A673 (cell line): ENCODE results near the gene NPIPA3. TPM values are rescaled to one million over a fixed set of nuclear protein-coding genes. Genes with fewer than 3 reads are reported as not detected.

Experiments used
- BruUV-seq: library from RNA; stranded (reverse); fragments of 400-500 nt; replicated peaks from 2 replicates; lab custom pipeline; 2021; lab: Mats Ljungman, UMichigan
- CTCF ChIA-PET: fragments of 300-600 bp; sonication (Branson Sonifier 250); formaldehyde crosslinking; loops from one replicate; lab custom pipeline; 2022; ENCODE audit warnings: antibody characterized with exemption; lab: Charles Lee
- POLR2A ChIA-PET: fragments of 300-600 bp; sonication (Branson Sonifier 250); formaldehyde crosslinking; loops from one replicate; lab custom pipeline; 2022; ENCODE audit warnings: antibody characterized with exemption; ENCODE audit not compliant: low non-redundant PET; lab: Charles Lee
- DNase-seq: peaks from one replicate; pipeline ENCODE4 v3.0.0-alpha.2; 2015; ENCODE audit warnings: low spot score
- H3K27ac ChIP-seq: fragments of 200-600 bp; sonication (generic); 2 replicates; pipeline ENCODE4 v1.5.1; 2016; ENCODE audit warnings: mixed run types, low read depth, mild to moderate bottlenecking, mixed read lengths, antibody characterized with exemption, low read length; ENCODE audit not compliant: poor library complexity, severe bottlenecking
- H3K27me3 ChIP-seq: fragments of 200-600 bp; sonication (generic); replicated peaks from 2 replicates; pipeline ENCODE4 v1.6.1; 2017; ENCODE audit warnings: mixed run types, low read depth, mild to moderate bottlenecking, mixed read lengths, antibody characterized with exemption, low read length; ENCODE audit not compliant: insufficient read depth, poor library complexity
- H3K36me3 ChIP-seq: fragments of 200-600 bp; sonication (generic); 2 replicates; pipeline ENCODE4 v1.6.1; 2016; ENCODE audit warnings: mixed run types, mild to moderate bottlenecking, mixed read lengths, antibody characterized with exemption, low read length; ENCODE audit not compliant: insufficient read depth, poor library complexity, severe bottlenecking
- H3K4me1 ChIP-seq: fragments of 200-600 bp; sonication (generic); 2 replicates; pipeline ENCODE4 v1.6.1; 2017; ENCODE audit warnings: mixed run types, mild to moderate bottlenecking, mixed read lengths, antibody characterized with exemption, low read length; ENCODE audit not compliant: insufficient read depth, poor library complexity, severe bottlenecking
- H3K4me3 ChIP-seq: fragments of 200-600 bp; sonication (generic); 2 replicates; pipeline ENCODE4 v1.5.1; 2016; ENCODE audit warnings: low read depth, mixed run types, mild to moderate bottlenecking, mixed read lengths, low read length; ENCODE audit not compliant: poor library complexity, severe bottlenecking
- H3K9me3 ChIP-seq: fragments of 200-600 bp; sonication (generic); 2 replicates; pipeline ENCODE4 v1.6.1; 2016; ENCODE audit warnings: mixed run types, low read depth, mild to moderate bottlenecking, mixed read lengths, antibody characterized with exemption, low read length; ENCODE audit not compliant: poor library complexity, severe bottlenecking
- EZH2 ChIP-seq: fragments of 200-600 bp; sonication (generic); IDR thresholded peaks from 2 replicates; pipeline ENCODE4 v1.6.1; 2017; ENCODE audit warnings: borderline replicate concordance, low read depth, mild to moderate bottlenecking, mixed read lengths, antibody characterized with exemption, low read length; ENCODE audit not compliant: poor library complexity, severe bottlenecking
- intact Hi-C: fragments of 100-400 bp; cut with micrococcal nuclease; formaldehyde crosslinking; loops from one replicate; pipeline ENCODE4 v1.10.0; 2022; ENCODE audit not compliant: unreplicated experiment
- total RNA-seq: library from RNA; stranded (reverse); gene quantifications from 2 replicates; pipeline ENCODE4 v1.2.3, GENCODE V29; 2021
- TF ChIP-seq, protein P1 (sequence below): fragments of 300-800, 200-600 bp; sonication (generic); conservative IDR thresholded peaks from 2 replicates; pipeline ENCODE4 v1.5.1; 2017; ENCODE audit warnings: low read depth, mild to moderate bottlenecking, antibody characterized with exemption, low read length, moderate library complexity, mixed read lengths

The NPIPA3 gene
- total RNA-seq, 1 experiment from 2014 or later: 6.7 TPM

GRCh38 chr16:14668556-14669223, 34.5 kb upstream of the NPIPA3 start:
- no peak for DNase-seq
- Histone ChIP-seq H3K27ac (peak overlapping the region; percentile 22), H3K27me3 (no peaks in the 10 kb centered on the region), H3K36me3 (peaks cover 42% of the 10 kb centered on the region), H3K9me3 (no peaks in the 10 kb centered on the region), H3K4me3 (no peak overlapping the region), H3K4me1 (peaks cover 6% of the 10 kb centered on the region)
- intact Hi-C loops: no loop called here
- TF ChIP-seq, protein P1, sequence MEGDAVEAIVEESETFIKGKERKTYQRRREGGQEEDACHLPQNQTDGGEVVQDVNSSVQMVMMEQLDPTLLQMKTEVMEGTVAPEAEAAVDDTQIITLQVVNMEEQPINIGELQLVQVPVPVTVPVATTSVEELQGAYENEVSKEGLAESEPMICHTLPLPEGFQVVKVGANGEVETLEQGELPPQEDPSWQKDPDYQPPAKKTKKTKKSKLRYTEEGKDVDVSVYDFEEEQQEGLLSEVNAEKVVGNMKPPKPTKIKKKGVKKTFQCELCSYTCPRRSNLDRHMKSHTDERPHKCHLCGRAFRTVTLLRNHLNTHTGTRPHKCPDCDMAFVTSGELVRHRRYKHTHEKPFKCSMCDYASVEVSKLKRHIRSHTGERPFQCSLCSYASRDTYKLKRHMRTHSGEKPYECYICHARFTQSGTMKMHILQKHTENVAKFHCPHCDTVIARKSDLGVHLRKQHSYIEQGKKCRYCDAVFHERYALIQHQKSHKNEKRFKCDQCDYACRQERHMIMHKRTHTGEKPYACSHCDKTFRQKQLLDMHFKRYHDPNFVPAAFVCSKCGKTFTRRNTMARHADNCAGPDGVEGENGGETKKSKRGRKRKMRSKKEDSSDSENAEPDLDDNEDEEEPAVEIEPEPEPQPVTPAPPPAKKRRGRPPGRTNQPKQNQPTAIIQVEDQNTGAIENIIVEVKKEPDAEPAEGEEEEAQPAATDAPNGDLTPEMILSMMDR: no peak
- TF ChIP-seq EZH2: no peak
- ChIA-PET POLR2A (interaction anchor here (0.6 to 0.7 kb wide), 2 partner anchors 11 to 1045 kb away, joined by 3 to 5 read pairs; no protein-coding TSS in a partner anchor), CTCF (no interaction called here)
- BruUV-seq: TSS peak; percentile 45

DNA sequence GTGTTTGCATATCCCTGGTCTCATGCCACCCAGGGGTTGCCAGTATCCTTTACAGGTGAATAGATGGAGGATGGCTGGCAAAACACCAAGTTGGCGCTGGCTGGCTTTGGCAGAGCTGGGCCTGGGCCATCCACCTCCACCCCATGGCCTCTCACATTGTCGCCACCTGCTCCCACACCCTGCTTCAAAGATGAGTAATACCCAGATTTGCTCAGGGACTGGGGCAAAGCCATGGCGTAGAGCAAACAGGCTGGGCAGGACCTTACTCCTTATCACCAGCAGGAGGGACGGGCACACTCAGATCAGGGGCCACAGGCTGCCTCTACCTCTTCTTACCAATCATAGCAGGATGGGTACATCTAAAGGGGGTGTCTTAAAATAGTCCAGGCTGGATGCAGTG, 33.4 kb upstream of the NPIPA3 start:
- no peak for DNase-seq
- CTCF ChIA-PET: no interaction called here
- H3K27ac ChIP-seq: no peak overlapping the region
- TF ChIP-seq, protein P1: no peak
- H3K9me3 ChIP-seq: no peaks in the 10 kb centered on the region
- H3K27me3 ChIP-seq: no peaks in the 10 kb centered on the region
- peaks cover 32% of the 10 kb centered on the region for H3K36me3 ChIP-seq
- POLR2A ChIA-PET: no interaction called here
- intact Hi-C loops: no loop called here
- H3K4me3 ChIP-seq: no peak overlapping the region
- H3K4me1 ChIP-seq: peaks cover 6% of the 10 kb centered on the region
- BruUV-seq: no TSS peak

DNA sequence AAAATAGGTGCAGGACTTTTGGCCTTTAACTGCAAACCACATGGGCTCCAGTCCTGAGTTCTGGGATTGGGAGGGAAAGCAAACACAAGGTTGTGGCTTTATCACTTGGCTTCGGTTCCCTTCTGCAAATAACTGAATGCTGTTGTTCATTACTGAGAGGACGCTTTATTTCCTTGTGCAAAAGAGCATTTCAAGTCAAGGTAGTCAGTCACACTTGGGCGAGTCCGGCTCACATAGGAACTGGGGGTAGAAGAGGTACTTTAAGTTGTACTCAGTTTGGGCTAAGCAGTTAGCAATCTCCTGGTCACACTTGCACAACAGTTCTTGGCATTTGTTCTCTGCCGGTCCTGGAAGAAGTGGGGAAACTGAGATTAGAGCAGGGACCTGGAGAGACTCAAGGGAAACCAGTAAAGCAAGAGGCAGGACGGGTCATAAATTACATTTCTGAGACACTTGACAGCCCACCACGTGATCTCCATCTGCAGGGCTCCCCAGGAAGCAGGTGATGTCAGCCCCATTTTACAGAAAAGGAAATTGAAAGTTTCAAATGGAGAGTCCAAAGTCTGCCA, 30.7 kb upstream of the NPIPA3 start:
- POLR2A ChIA-PET: no interaction called here
- TF ChIP-seq, protein P1: no peak
- no peak for TF ChIP-seq EZH2
- no peak overlapping the region for H3K4me3 ChIP-seq
- H3K36me3 ChIP-seq: peaks cover 8% of the 10 kb centered on the region
- H3K27me3 ChIP-seq: no peaks in the 10 kb centered on the region
- peaks cover 6% of the 10 kb centered on the region for H3K4me1 ChIP-seq
- no peaks in the 10 kb centered on the region for H3K9me3 ChIP-seq
- intact Hi-C loops: no loop called here
- peak; percentile 13 for DNase-seq
- no peak overlapping the region for H3K27ac ChIP-seq
- no TSS peak for BruUV-seq
- CTCF ChIA-PET: no interaction called here
